GM19035 (cell line): ENCODE data around the gene SLC2A4.

Experiments
- ATAC-seq: cut with Tn5 transposase; IDR thresholded peaks from one replicate; pipeline ENCODE4 v1.9.1; 2021; ENCODE audit not compliant: unreplicated experiment

SLC2A4 gene

DNA sequence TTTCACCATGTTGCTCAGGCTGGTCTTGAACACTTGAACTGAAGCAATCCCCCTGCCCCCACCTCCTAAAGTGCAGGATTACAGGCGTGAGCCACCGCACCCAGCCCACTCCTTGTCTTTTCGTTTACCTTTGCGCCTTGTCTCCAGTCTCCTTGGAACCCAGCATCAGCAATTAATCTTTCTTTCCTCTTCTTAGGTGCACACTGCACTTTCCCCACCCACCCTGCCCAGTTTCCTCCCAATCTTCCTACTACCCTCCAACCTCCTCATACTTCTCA is 17.8 kb upstream of the SLC2A4 start:
- ATAC-seq: no peak

DNA sequence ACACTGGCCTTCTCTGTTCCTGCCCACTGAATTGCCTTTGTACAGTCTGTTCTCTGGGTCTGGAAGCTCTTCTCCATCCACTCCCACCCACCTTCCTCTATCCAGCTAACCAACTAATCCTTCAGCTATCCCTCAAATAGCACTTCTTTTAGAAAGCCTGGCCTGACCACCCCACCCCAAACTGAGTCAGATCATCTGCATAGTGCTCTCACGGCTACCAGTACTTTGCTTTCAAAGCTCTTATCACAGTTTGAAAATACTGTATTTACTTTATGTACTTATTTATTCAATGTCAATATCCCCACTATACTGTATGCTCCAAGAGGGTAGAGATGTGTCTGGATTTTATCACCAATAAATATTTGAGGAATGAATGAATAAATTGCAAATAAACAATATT is 14.7 kb upstream of the SLC2A4 start:
- ATAC-seq: no peak

GRCh38 chr17:7279448-7279847 is 2.1 kb upstream of the SLC2A4 start:
- no peak for ATAC-seq

DNA sequence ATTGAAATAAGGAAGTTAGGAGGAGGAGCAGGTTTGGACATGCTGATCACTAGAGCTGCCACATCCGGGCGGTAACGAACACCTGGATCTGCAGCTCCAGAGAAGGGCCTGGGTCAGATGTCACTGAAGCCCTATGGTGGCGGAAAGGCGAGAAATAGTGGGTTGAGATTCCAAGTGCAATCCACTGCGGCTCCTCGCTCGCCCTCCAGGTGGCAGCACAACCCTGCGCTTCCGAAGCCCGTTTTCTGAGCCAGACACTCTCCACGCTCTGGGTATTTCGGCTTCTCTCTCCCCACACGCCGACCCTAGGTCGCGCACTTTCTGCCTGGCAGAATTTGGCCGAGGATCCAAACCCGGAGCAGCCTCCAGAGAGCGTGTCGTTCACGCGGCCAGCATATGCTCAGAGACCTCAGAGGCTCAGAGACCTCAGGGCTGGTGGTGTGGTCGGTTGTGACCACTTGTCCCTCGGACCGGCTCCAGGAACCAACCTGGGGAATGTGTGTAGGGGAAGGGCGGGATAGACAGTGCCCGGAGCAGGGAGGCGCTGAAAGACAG is 922 bp upstream of the SLC2A4 start:
- peak; percentile 75 for ATAC-seq

DNA sequence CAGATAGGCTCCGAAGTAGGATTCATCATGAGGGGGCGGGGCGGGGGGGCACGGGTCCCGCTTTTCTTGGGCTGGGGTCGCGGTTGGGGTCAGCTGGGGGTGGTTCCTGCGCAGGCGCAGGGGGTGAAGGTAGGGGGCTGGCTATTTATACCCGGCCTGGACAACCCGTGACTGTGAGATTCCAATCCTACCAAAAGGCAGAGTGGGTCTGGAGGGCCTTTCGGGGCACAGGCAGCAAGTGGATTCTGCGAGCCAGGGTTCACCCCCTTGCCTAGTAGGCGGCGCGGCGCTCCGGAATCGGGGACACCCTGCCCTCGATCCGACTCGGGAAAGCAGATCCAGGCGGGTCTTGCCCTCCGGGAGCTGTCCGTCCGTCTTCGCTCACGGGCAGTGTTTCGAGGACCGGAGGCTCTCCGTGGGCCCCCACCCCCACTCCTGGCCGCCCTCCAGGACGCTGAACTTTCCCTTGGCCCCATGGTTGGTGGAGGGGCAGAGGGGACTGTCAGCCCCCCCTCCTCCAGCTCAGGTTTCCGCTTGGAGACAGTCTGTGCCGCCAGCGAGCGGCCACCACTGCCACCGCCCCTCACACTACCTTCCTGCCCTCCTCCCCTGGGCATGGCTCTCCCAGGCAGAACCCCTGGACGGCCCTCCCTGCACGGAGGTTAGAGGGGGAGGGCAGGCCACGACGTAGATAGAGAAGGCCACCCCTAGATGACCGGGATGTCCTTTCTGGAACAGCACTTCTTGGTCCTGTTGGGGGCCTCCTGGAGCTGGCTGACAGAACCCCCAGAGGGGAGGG is 634 bp downstream of the SLC2A4 start:
- no peak for ATAC-seq

GRCh38 chr17:7282752-7283321 is 1.3 kb downstream of the SLC2A4 start:
- no peak for ATAC-seq

- ATAC-seq: no peak
Measured at GRCh38 chr17:7283471-7284216, 2.1 kb downstream of the SLC2A4 start.

GRCh38 chr17:7284911-7285310 is 3.4 kb downstream of the SLC2A4 start:
- no peak for ATAC-seq

DNA sequence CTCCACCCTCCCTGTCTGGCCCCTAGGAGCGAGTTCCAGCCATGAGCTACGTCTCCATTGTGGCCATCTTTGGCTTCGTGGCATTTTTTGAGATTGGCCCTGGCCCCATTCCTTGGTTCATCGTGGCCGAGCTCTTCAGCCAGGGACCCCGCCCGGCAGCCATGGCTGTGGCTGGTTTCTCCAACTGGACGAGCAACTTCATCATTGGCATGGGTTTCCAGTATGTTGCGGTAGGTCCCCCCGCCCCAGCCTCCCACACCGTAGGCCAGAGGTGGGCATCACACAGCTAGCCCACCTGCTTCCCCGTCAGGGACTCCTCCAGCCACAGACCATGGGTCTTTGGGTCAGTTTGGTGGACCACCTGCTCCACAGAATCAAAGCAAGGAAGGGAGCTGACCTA is 4.2 kb downstream of the SLC2A4 start:
- no peak for ATAC-seq

DNA sequence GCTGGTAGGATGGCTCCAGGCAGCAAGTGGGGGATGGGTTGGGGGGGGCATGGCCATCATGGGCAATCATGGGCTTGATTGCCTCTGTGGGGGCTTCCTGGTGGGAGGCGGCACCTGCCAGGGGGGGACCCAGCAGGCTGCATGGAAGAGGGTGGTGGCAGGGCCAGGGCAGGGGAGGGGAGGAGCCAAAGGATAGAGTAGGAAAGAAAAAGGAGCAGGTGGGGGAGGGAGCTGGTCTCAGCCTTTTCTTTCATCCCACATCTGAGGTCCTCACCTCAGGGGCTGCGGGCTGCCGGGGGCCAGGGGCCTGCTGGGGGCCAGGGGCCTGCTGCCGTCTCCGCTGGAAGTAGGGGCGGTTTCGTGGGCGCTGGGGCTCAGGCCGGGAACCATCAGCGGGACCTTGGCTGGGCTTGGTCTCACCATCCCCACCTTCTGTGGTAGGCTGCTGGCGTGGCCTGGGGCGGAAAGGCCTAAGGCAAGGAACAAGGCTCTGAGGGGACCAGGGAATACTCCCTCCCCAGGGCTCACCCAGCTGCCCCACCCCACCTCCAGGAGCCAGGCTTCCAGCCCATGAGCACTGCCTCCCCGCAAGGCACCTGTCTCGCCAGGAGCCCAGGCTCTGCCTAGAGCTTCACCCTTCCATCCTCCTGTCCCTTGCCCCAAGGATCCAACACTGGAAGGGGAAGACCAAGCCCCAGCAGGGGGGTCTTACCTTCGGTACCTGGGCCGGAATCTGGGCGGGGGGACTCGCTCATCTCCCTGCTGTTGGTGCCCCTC is 7.9 kb downstream of the SLC2A4 start:
- no peak for ATAC-seq

- no peak for ATAC-seq
Measured at GRCh38 chr17:7290166-7290565, 8.6 kb downstream of the SLC2A4 start.

DNA sequence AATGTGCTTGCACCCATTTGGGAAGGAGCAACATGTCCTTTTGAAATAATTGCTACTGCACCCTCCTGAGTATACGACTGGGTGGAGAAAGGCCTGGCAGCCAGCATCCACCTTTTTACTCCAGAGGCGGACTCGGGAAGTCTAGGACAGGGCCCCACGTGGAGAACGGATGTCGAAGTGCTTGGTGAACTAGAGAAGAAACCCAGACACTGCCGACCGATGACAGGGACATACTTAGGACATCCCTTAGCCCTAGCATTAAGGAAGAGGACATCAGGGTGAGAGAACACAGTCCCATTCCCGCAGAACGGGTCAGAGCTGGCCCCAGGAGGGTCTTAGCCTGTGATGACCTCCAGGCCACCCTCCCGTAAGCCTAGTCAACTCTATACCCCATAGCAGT is 9.2 kb downstream of the SLC2A4 start:
- no peak for ATAC-seq

GRCh38 chr17:7292194-7292593 is 10.7 kb downstream of the SLC2A4 start:
- no peak for ATAC-seq

GRCh38 chr17:7292729-7293128 is 11.2 kb downstream of the SLC2A4 start:
- ATAC-seq: no peak

- no peak for ATAC-seq
Measured at GRCh38 chr17:7293159-7293558, 11.6 kb downstream of the SLC2A4 start.

GRCh38 chr17:7293816-7294613 is 12.5 kb downstream of the SLC2A4 start:
- no peak for ATAC-seq

- ATAC-seq: no peak
Measured at GRCh38 chr17:7294614-7295153, 13.2 kb downstream of the SLC2A4 start, which contains the start of gene YBX2. YBX2 (minus strand) TSS chr17:7294639; CDS start chr17:7294500, 139 bp downstream.

- no peak for ATAC-seq
Measured at GRCh38 chr17:7295230-7296180, 14.0 kb downstream of the SLC2A4 start.
